GM21737 (cell line): ENCODE data around the gene KLHL29.

Experiments
- ATAC-seq: cut with Tn5 transposase; IDR thresholded peaks from one replicate; pipeline ENCODE4 v1.9.1; 2021; ENCODE audit warnings: mild to moderate bottlenecking, moderate library complexity; ENCODE audit not compliant: unreplicated experiment

The KLHL29 gene

DNA sequence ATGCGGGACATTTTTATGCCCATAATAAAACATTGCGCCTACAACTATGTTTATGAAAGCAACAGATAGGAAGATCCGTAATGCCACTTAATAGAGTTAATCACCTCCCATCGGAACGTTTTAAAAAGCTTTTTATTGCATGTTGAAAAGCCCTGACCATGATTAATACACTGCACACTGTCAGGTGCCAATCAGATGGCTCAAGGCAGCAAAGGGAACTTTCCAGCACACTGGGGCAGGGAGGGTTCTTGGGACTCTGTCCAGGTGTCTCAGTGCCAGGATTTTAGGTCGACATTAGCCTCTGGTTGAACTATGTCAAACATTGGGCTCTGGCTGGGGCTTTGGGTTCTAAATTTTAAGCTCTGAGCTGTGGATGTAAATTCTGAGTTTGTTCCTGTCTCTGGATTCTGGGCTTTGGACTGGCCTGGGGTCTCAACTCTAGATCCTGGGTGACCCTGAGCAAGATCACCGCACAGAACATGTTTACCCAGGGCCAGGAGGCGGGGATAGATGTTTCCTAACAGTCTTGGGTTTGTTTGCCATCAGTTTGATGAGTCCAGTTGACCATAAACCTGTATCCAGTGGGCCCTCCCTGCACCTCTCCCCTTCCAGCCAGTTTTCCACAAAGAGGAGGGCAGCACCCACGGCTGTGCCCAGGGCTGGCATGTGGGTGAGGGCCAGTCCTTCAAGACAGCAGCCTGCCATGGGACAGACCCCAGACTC is 279.2 kb downstream of the KLHL29 start:
- ATAC-seq: no peak

DNA sequence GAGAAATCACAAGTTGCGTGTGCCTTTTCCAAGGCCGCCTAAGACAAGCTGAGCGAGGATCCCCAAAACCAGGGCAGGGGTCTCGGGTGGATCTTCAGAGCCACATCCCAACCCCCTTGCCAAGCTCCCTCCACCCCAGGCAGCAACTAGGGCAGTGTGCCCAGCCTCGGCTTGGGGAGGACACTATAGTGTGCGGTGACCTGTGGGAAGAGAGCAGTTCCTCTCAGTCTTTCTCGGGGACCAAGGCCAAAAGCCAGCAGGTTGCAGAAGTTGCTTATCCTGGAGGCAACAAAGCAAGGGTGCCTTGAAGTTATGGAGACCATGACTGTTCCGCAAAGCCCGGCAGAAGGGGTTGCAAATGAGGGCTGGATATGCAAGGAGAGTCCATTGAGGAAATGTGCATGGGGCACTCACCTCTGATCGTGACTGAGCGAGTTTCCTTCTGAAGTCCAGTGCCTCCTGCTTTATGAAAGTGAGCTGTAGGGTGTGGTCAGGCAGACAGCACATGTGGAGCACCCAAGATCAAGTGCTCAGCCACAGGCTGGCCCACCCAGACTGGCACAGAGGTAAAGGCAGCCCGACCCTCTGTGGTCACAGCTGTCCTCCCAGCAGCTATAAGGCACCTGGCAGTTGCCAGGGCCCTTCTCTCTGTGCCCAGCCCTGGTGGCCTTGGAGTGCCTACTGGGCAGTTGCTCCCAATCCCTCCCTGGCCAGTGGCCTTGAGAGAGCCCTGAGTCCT is 281.4 kb downstream of the KLHL29 start:
- no peak for ATAC-seq

GRCh38 chr2:23666980-23667357 is 282.0 kb downstream of the KLHL29 start:
- no peak for ATAC-seq

DNA sequence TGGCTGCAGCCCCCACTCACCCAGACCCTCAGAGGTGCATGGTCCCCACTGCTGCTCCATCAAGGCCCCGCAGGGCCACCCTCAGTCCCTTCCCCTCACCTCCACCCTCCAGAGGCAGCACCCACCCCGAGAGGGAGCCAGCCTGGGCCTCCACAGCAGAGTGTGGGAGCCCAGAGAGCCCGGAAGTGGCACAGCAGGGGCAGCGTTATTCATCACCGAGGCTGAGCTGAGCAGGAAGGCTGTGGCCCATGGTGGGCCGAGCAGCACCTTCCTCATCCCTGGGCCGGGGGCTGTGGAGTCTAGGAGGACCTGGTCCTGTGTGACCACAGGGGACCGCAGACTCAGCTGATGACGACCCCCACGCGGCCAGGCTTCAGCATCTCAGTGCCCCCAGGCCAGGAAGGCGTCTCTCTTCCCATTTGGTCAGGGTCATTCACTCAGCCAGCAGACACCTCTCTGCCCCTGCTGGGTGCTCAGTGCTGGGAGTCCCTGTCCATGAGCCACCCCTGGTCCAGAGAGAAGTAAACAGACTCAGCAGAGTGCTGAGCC is 283.9 kb downstream of the KLHL29 start:
- ATAC-seq: no peak

- ATAC-seq: no peak
These were observed 284.6 kb downstream of the KLHL29 start for GRCh38 chr2:23669413-23670244.

DNA sequence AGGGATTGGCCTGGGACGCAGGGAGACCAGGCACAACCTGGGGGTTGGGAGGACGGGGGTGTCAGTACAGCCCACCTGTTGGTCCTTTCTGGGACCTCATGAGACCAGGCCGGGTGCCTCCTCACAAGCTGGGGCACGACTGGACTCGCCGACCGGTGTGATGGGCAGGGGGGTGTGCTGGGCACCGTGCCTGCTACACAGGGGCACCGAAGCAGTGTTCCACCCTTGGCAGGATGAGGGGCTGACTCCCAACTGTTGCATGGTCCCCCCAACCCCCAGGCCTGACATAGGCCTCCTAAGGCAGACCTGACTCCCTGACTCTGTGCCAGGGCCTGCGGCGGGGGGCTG is 285.2 kb downstream of the KLHL29 start:
- no peak for ATAC-seq

DNA sequence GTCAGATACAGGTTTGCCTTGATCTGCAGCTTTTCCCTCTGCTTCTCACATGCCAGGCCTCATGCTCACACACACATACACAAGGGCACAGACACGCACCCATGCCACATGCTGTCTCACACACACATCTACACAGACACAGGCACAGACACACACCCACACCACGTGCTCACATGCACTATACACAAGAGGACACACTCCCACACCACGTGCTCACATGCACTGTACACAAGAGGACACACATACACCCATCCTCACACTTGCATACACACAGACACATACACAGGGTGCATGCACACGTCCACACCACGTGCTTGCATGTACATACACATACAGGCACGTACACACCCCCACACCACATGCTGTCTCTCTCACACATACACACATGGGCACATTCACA is 288.1 kb downstream of the KLHL29 start:
- ATAC-seq: no peak

GRCh38 chr2:23673830-23674679 is 289.1 kb downstream of the KLHL29 start:
- no peak for ATAC-seq

DNA sequence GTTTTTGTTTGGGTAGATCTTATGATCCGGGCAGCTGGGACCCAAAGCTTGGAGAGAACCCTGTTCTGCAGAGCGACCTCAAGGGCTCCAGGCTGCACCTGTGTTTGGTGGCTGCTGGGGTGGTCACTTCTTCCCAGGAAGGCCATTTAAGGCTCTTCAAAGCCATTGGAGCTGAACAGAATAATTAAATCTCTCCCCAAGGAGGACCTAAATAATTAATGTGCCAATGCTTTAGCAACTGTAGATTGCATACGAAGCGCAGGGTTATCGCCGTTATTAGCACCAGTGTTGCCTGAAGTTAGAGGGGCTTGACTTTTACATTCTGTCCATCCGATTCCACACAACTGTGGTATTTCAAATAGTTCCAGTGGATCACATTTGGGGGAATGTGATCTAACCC is 290.5 kb downstream of the KLHL29 start:
- ATAC-seq: no peak

DNA sequence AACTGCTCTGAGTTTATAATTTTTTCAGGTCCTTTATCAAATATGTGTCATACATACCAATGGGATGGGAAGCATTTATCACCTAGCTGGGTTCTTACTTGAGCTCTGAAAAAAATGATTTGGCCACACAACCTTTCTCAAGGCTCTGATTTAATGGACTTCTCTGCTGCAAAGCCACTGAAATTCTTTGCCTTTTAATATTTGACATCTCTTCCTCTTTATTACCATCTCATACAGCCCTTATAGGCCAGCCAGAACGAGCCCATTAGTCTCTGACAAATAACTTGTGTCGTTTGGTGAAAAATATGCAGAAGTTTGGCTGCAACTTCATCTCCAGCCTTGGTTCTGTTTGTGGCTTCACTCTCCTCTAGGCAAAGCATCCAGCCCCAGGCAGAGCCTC is 292.9 kb downstream of the KLHL29 start:
- ATAC-seq: no peak

- ATAC-seq: no peak
These were observed 294.1 kb downstream of the KLHL29 start for GRCh38 chr2:23679044-23679443.

DNA sequence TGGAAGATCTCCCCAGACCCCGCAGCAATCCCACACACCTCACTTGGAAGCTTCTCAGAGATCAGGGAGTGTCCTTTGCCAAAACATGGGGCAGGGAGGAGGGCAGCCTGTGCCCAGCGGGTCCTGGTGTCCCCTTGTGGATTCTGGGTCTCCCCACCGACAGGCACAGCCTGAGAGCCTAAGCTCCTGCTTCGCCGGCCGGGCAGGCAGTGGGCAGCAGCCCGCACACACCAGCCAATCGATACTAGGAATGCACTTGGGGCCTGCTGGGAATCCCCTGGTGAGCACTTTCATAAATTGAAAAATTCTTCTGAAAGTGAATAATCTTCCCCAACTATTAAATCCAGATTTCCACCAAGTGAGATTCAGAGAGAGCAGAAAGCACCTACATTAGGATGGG is 296.0 kb downstream of the KLHL29 start:
- no peak for ATAC-seq

GRCh38 chr2:23681356-23682140 is 296.6 kb downstream of the KLHL29 start:
- ATAC-seq: no peak

GRCh38 chr2:23682481-23682880 is 297.5 kb downstream of the KLHL29 start:
- ATAC-seq: no peak

DNA sequence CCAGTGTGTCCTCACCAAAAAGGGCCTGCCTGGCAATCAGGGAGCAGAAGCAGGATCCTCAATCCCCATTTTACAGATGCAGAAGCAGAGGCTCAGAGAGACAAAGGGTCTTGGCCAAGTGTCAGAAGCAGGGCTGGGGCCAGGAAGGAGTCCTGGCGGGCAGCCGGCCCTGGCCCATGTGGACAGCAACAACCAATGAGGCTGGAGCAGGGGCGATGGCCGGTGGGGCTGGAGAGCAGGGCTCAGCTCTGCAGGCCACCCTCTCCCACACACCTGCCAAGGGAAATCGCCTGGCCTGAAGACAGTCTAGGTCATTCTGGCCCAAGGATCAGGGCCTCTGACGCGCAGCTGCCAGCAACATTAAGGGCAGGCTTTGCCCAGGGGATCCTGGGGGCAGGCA is 298.0 kb downstream of the KLHL29 start:
- ATAC-seq: no peak

GRCh38 chr2:23684395-23685176 is 299.6 kb downstream of the KLHL29 start:
- ATAC-seq: no peak

DNA sequence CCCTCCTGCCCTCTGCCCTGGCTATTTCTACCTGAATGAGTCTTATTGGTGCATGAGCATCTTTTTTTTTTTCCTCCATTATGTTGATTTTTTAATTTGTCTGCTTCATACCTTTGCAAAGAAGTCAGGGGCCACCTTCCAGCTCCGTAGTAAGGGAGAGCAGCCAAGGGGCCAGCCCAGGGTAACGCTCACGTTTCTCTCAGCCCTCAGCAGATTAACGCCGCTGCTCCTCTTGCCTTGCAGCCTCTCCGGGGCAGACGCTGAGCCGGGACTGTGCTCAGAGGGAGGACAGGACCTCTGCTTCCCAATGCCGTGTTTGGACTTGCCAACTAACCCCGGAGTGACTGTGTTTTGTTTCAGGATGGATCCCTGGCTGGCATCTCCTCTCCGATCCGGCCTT is 300.2 kb downstream of the KLHL29 start:
- ATAC-seq: no peak

GRCh38 chr2:23685706-23686105 is 300.7 kb downstream of the KLHL29 start:
- no peak for ATAC-seq

DNA sequence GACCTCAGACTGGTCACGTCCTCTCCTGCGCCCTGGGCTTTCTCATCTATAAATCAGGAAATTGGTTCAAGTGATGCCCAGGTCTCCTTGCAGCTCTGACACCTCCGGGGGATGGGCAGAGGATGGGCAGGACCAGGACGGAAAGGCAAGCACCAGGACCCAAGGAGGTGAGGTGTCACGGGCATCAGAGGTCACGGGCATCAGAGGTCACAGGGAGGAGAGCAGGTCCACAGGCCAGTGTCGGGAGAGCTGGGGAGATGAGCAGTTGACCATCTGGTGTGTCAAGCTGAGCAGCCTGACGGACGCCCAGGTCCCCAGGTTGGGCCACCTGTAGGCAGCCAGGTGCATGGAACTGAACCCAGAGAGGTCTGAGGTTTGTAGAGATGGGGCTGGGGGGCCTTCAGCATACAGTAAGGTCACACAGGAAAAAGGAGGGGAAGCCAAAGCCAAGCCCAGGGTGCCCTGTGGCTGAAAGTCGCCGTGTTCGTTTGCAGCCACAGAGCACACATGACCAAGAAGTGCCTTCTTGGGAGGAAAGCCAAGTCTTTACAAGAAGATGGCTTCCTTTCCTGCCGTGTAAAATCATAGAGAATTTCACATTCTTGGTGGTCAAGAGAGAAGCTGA is 301.5 kb downstream of the KLHL29 start:
- no peak for ATAC-seq
